OCI-LY1 (cell line): ENCODE measurements around the gene GCNT3.

Experiments
- H2AFZ ChIP-seq: fragments of 200-600 bp; sonication (generic), shearing (Covaris generic); 2 replicates; pipeline ENCODE4 v1.6.0; 2014; ENCODE audit warnings: antibody characterized with exemption, mild to moderate bottlenecking, low read length
- H3F3A ChIP-seq: fragments of 200-600 bp; sonication (generic), shearing (Covaris generic); 2 replicates; pipeline ENCODE4 v1.6.0; 2014; ENCODE audit warnings: mild to moderate bottlenecking, antibody characterized with exemption, low read length, moderate library complexity; ENCODE audit not compliant: insufficient read depth
- H3K27ac ChIP-seq: fragments of 200-600 bp; sonication (generic); 2 replicates; pipeline ENCODE4 v1.5.1; 2014; ENCODE audit warnings: low read length, mixed run types, mild to moderate bottlenecking, low read depth; ENCODE audit not compliant: poor library complexity, severe bottlenecking
- H3K27me3 ChIP-seq: fragments of 200-600 bp; sonication (generic); 2 replicates; pipeline ENCODE4 v1.6.0; 2014; ENCODE audit warnings: antibody characterized with exemption, mild to moderate bottlenecking, low read length, moderate library complexity; ENCODE audit not compliant: insufficient read depth
- H3K36me3 ChIP-seq: fragments of 200-600 bp; sonication (generic); 2 replicates; pipeline ENCODE4 v1.6.1; 2014; ENCODE audit warnings: mild to moderate bottlenecking, antibody characterized with exemption, low read length, moderate library complexity, mixed read lengths; ENCODE audit not compliant: insufficient read depth
- H3K4me1 ChIP-seq: fragments of 200-600 bp; sonication (generic); 2 replicates; pipeline ENCODE4 v1.5.1; 2014; ENCODE audit warnings: mild to moderate bottlenecking, low read length, moderate library complexity; ENCODE audit not compliant: insufficient read depth, severe bottlenecking
- H3K4me2 ChIP-seq: fragments of 200-600 bp; sonication (generic), shearing (Covaris generic); 2 replicates; pipeline ENCODE4 v1.6.1; 2014; ENCODE audit warnings: low read length
- H3K4me3 ChIP-seq: fragments of 200-600 bp; sonication (generic); 2 replicates; pipeline ENCODE4 v1.5.1; 2014; ENCODE audit warnings: low read length, low read depth, mild to moderate bottlenecking, mixed read lengths; ENCODE audit not compliant: poor library complexity, severe bottlenecking
- H3K79me2 ChIP-seq: fragments of 200-600 bp; shearing (Covaris generic); 2 replicates; pipeline ENCODE4 v1.6.1; 2016; ENCODE audit warnings: mixed run types, low read length, mixed read lengths; ENCODE audit not compliant: insufficient read depth
- H3K9ac ChIP-seq: fragments of 200-600 bp; sonication (generic), shearing (Covaris generic); 2 replicates; pipeline ENCODE4 v1.6.1; 2014; ENCODE audit warnings: mild to moderate bottlenecking, low read length, mixed read lengths
- H3K9me2 ChIP-seq: fragments of 200-600 bp; sonication (generic), shearing (Covaris generic); 2 replicates; pipeline ENCODE4 v1.6.1; 2014; ENCODE audit warnings: low read depth, mild to moderate bottlenecking, low read length, mixed read lengths
- H3K9me3 ChIP-seq: fragments of 200-600 bp; shearing (Covaris generic); 2 replicates; pipeline ENCODE4 v1.6.1; 2014; ENCODE audit warnings: low read length, mixed read lengths
- H4K20me1 ChIP-seq: fragments of 200-600 bp; sonication (generic), shearing (Covaris generic); 2 replicates; pipeline ENCODE4 v1.6.0; 2016; ENCODE audit warnings: mild to moderate bottlenecking, low read length; ENCODE audit not compliant: insufficient read depth
- EZH2 ChIP-seq: fragments of 200-600 bp; sonication (generic), shearing (Covaris generic); IDR thresholded peaks from 2 replicates; pipeline ENCODE4 v1.8.0; 2017; ENCODE audit warnings: borderline replicate concordance, mixed run types, mild to moderate bottlenecking, antibody characterized with exemption, low read length, moderate library complexity, mixed read lengths
- TF ChIP-seq, protein P1 (sequence below): fragments of 200-600 bp; sonication (generic), shearing (Covaris generic); IDR thresholded peaks from 2 replicates; pipeline ENCODE4 v1.5.1; 2017; ENCODE audit warnings: mild to moderate bottlenecking, antibody characterized with exemption, low read length, moderate library complexity, mixed read lengths

GCNT3 gene

DNA sequence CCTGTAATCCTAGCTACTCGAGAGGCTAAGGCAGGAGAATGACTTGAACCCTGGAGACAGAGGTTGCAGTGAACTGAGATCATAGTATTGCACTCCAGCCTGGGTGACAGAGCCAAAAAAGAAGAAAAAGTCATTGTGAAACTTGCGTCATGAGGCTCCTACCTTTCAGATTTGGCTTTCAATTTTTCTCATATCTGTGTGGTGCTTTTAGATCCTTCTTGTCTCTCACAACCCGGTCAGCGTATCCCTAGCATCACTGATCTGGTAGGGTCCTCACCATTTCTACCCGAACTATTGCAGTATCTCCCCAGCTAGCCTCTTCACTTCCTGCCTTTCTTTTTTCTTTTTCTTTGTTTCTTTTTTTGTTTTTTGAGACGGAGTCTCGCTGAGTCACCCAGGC is 21.6 kb upstream of the GCNT3 start:
- Histone ChIP-seq H3K9ac (no peak overlapping the region), H3K9me2 (no peaks in the 10 kb centered on the region), H3K27ac (no peak overlapping the region), H3K79me2 (no peaks in the 10 kb centered on the region), H3K36me3 (no peaks in the 10 kb centered on the region), H3K4me3 (no peak overlapping the region), H3K4me1 (no peaks in the 10 kb centered on the region), H2AFZ (no peak overlapping the region), H3K27me3 (no peaks in the 10 kb centered on the region), H3K4me2 (no peak overlapping the region), H4K20me1 (no peaks in the 10 kb centered on the region), H3F3A (no peaks in the 10 kb centered on the region), H3K9me3 (no peaks in the 10 kb centered on the region)
- TF ChIP-seq, protein P1, sequence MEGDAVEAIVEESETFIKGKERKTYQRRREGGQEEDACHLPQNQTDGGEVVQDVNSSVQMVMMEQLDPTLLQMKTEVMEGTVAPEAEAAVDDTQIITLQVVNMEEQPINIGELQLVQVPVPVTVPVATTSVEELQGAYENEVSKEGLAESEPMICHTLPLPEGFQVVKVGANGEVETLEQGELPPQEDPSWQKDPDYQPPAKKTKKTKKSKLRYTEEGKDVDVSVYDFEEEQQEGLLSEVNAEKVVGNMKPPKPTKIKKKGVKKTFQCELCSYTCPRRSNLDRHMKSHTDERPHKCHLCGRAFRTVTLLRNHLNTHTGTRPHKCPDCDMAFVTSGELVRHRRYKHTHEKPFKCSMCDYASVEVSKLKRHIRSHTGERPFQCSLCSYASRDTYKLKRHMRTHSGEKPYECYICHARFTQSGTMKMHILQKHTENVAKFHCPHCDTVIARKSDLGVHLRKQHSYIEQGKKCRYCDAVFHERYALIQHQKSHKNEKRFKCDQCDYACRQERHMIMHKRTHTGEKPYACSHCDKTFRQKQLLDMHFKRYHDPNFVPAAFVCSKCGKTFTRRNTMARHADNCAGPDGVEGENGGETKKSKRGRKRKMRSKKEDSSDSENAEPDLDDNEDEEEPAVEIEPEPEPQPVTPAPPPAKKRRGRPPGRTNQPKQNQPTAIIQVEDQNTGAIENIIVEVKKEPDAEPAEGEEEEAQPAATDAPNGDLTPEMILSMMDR, result no peak
- no peak for TF ChIP-seq EZH2

DNA sequence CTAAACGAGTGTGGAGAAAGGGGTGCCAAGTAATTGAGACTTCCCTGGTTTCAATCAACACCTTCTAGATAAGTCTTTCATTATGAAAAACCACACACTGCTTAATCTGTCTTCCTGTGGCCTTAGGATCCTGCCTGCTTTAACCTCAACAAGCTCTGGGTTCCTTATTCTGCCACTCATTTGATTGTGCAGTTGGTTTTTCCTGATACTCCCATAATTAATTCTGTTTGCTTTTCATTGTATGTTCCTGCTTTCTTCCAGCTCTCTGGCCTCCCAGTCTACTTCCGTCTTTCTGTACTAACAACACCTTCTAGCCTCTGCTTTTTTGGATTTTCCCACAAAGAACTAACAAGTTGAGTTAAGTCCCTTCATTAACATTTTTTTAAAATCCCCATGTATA is 20.2 kb upstream of the GCNT3 start:
- no peaks in the 10 kb centered on the region for H3F3A ChIP-seq
- H3K9ac ChIP-seq, result no peak overlapping the region
- H3K27ac ChIP-seq, result no peak overlapping the region
- no peaks in the 10 kb centered on the region for H3K9me2 ChIP-seq
- TF ChIP-seq, protein P1, result no peak
- no peaks in the 10 kb centered on the region for H4K20me1 ChIP-seq
- no peak overlapping the region for H3K4me2 ChIP-seq
- no peak overlapping the region for H2AFZ ChIP-seq
- H3K4me3 ChIP-seq, result no peak overlapping the region
- H3K79me2 ChIP-seq, result no peaks in the 10 kb centered on the region
- H3K4me1 ChIP-seq, result no peaks in the 10 kb centered on the region
- no peaks in the 10 kb centered on the region; the same call in 1 of the 2 replicates for H3K27me3 ChIP-seq
- H3K36me3 ChIP-seq, result no peaks in the 10 kb centered on the region
- no peaks in the 10 kb centered on the region for H3K9me3 ChIP-seq

DNA sequence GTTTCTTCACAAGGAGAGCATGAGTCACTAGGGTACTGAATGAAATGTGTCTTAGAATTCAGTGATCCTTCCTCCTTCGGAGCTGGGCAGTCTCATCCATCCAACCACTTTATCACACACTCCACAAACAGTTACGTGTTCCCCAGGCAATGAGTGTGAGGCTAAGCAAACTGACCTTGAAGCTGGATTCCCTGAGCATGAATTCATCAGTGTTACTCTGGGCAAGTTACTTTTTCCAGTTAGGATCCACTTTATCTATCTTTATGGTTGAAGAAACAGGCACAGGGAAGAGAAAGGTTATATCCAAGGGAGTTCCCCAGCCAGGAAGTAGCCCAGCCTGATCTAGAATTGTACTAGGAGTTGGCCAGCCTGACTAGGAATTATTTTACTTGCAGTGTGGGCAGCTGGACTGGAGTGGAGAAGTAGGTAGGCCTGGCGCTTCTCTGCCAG is 17.1 kb upstream of the GCNT3 start:
- no peaks in the 10 kb centered on the region for H3K4me1 ChIP-seq
- no peak overlapping the region for H2AFZ ChIP-seq
- no peaks in the 10 kb centered on the region for H3K36me3 ChIP-seq
- no peak overlapping the region for H3K27ac ChIP-seq
- no peaks in the 10 kb centered on the region; the same call in 1 of the 2 replicates for H3K27me3 ChIP-seq
- no peaks in the 10 kb centered on the region for H3F3A ChIP-seq
- no peak overlapping the region for H3K4me3 ChIP-seq
- no peak overlapping the region for H3K4me2 ChIP-seq
- H3K9me2 ChIP-seq, result no peaks in the 10 kb centered on the region
- TF ChIP-seq EZH2, result no peak
- TF ChIP-seq, protein P1, result no peak
- no peak overlapping the region for H3K9ac ChIP-seq
- no peaks in the 10 kb centered on the region for H4K20me1 ChIP-seq
- no peaks in the 10 kb centered on the region for H3K9me3 ChIP-seq
- H3K79me2 ChIP-seq, result no peaks in the 10 kb centered on the region
